ENCODE results near the gene SEPHS1. TPM values are rescaled to one million over a fixed set of nuclear protein-coding genes. Genes with fewer than 3 reads are reported as not detected.

The SEPHS1 gene
- total and polyA plus RNA-seq, 11 donors = 14.6 to 36.7 (median 31.1) TPM

DNA sequence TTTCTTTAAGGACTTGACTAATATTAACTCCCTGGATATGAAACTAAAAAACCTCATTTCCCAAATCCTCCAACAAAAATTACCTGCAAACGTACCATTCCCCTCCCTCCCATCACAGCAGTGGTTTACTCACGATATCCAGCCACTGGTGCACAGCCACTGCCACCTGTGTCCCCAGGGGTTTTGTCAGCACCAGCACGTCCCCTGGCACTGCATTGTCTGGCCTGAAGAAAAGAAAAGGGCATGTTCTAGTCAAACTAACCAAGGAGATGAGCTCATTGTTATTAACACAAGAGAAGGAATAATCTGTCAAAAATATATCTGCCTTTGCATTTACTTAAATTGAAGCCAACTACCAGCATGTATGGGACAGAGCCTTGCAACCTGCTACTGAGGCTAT, 18.5 kb downstream of the SEPHS1 start:
- Histone ChIP-seq H3K27ac (no peak overlapping the region), H3K27me3 (no peaks in the 10 kb centered on the region), H3K4me3 (no peak overlapping the region), H3K9me3 (no peaks in the 10 kb centered on the region), H3K36me3 (peaks cover 0 to 100% (median 94%) of the 10 kb centered on the region in 9 donors), H3K4me1 (peaks cover 0 to 6% (median 0%) of the 10 kb centered on the region in 12 donors)
- 91 to 96% (median 94%) methylated on average over 3 of the region's 3 CpGs for WGBS, 4 donors
- no peak for DNase-seq
- TF ChIP-seq, protein P1, sequence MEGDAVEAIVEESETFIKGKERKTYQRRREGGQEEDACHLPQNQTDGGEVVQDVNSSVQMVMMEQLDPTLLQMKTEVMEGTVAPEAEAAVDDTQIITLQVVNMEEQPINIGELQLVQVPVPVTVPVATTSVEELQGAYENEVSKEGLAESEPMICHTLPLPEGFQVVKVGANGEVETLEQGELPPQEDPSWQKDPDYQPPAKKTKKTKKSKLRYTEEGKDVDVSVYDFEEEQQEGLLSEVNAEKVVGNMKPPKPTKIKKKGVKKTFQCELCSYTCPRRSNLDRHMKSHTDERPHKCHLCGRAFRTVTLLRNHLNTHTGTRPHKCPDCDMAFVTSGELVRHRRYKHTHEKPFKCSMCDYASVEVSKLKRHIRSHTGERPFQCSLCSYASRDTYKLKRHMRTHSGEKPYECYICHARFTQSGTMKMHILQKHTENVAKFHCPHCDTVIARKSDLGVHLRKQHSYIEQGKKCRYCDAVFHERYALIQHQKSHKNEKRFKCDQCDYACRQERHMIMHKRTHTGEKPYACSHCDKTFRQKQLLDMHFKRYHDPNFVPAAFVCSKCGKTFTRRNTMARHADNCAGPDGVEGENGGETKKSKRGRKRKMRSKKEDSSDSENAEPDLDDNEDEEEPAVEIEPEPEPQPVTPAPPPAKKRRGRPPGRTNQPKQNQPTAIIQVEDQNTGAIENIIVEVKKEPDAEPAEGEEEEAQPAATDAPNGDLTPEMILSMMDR (IDR thresholded peaks at IDR 0.05) = no peak
- no peak for TF ChIP-seq POLR2A (IDR thresholded peaks at IDR 0.05)
- no peak for ATAC-seq
- intact Hi-C loops (cut with DNase I) = no loop called here

DNA sequence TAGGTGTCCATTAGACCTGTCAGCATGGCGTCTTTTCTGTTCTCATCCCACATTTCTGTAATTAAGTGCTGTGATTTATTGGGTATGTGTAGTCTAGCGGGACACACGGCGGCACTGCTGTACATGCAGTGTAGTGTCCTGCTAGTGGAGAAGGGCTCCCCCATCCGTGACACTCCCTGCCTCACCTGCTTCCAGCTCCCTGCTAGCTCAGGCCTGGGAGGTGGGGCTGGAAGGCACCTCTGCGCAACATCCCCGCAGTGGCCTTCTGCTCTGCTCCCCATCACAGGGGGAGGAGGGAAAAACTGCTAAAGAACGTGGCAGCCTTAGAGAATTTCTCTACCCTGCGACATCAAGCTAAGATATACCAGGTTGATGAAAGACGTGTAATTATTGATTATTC, 19.5 kb downstream of the SEPHS1 start:
- H3K27me3 ChIP-seq = no peaks in the 10 kb centered on the region
- H3K4me1 ChIP-seq = peaks cover 0 to 6% (median 0%) of the 10 kb centered on the region in 12 donors
- intact Hi-C loops (cut with DNase I) = no loop called here
- ATAC-seq (no peak), DNase-seq (no peak)
- TF ChIP-seq, protein P1 (IDR thresholded peaks at IDR 0.05) = no peak
- H3K27ac ChIP-seq = no peak overlapping the region
- H3K9me3 ChIP-seq = no peaks in the 10 kb centered on the region
- no peak overlapping the region for H3K4me3 ChIP-seq
- peaks cover 0 to 100% (median 98%) of the 10 kb centered on the region in 9 donors for H3K36me3 ChIP-seq
- WGBS, 4 donors = 85 to 92% (median 87%) methylated on average over 10 of the region's 10 CpGs

DNA sequence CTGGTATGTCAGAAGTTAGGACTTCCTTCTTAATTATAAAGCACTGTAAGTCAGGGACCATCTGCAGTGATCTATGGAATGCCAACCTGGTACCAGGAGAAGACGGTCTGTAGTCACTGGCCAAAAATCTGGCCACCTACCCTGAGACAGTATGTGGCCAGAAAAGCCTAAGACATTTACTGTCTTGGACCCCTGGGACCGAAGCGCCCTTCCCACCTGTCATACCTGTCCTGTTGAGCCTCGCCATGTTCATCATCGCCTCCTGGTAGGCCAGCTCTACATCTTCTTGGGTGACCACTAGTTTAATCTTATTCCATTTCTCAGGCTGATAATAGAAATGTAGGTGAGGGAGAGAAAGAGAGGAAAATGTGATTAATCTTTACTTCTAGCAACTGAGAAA, 20.0 kb downstream of the SEPHS1 start:
- Histone ChIP-seq H3K4me1 (peaks cover 0 to 6% (median 0%) of the 10 kb centered on the region in 12 donors), H3K27ac (peak overlapping the region in 1 of 12 donors; percentile 49), H3K4me3 (no peak overlapping the region), H3K36me3 (peaks cover 0 to 100% (median 97%) of the 10 kb centered on the region in 9 donors), H3K27me3 (no peaks in the 10 kb centered on the region), H3K9me3 (no peaks in the 10 kb centered on the region)
- TF ChIP-seq, protein P1 (IDR thresholded peaks at IDR 0.05) = no peak
- no peak for TF ChIP-seq POLR2A (IDR thresholded peaks at IDR 0.05)
- ATAC-seq (no peak), DNase-seq (no peak)
- 91 to 97% (median 95%) methylated on average over 5 of the region's 5 CpGs for WGBS, 4 donors
- intact Hi-C loops (cut with DNase I) = no loop called here

- H3K27ac ChIP-seq = peak overlapping the region in 2 of 12 donors; percentile 22 to 49
- H3K27me3 ChIP-seq = no peaks in the 10 kb centered on the region
- H3K36me3 ChIP-seq = peaks cover 0 to 100% (median 97%) of the 10 kb centered on the region in 9 donors
- intact Hi-C loops (cut with DNase I) = no loop called here
- ATAC-seq (peak; percentile 86 to 96 (median 93)), DNase-seq (peak in 1 of 5 donors; percentile 40)
- TF ChIP-seq POLR2A (IDR thresholded peaks at IDR 0.05) = no peak
- TF ChIP-seq, protein P1 (IDR thresholded peaks at IDR 0.05) = no peak
- H3K4me1 ChIP-seq = peaks cover 0 to 6% (median 0%) of the 10 kb centered on the region in 12 donors
- no peak overlapping the region for H3K4me3 ChIP-seq
- H3K9me3 ChIP-seq = no peaks in the 10 kb centered on the region
- 25 to 30% (median 27%) methylated on average over 3 of the region's 3 CpGs for WGBS, 4 donors
Observed at GRCh38 chr10:13327534-13327933, 20.6 kb downstream of the SEPHS1 start.
